RWPE2 (cell line): Measurements from ENCODE around the gene FRMPD4.
"Not testable (repeated sequence)": the region's sequence is repeated elsewhere in the genome, so short reads cannot be mapped to it uniquely, and the experiment has no call there.

Experiments
- ATAC-seq: fragments of 200-7000 bp; cut with Tn5 transposase; 3 replicates; pipeline ENCODE4 v1.9.1; 2021; ENCODE audit warnings: low read depth
- DNase-seq: peaks from one replicate; pipeline ENCODE4 v3.0.0-alpha.2; 2020; ENCODE audit warnings: low spot score
- H3K27ac ChIP-seq: fragments of 450-650 bp; 2 replicates; pipeline ENCODE4 v1.5.1; 2017; ENCODE audit warnings: mild to moderate bottlenecking; ENCODE audit not compliant: poor library complexity, severe bottlenecking
- H3K27me3 ChIP-seq: fragments of 250-450 bp; sonication (Bioruptor Pico); 2 replicates; pipeline ENCODE4 v1.5.1; 2021; ENCODE audit warnings: mild to moderate bottlenecking, moderate library complexity; ENCODE audit not compliant: insufficient read depth, poor library complexity, severe bottlenecking
- H3K36me3 ChIP-seq: fragments of 250-450 bp; sonication (Bioruptor Pico); 2 replicates; pipeline ENCODE4 v1.5.1; 2020; ENCODE audit warnings: low read depth, mild to moderate bottlenecking, moderate library complexity
- H3K4me1 ChIP-seq: fragments of 250-450 bp; sonication (Bioruptor Pico); 2 replicates; pipeline ENCODE4 v1.5.1; 2021; ENCODE audit warnings: mild to moderate bottlenecking, moderate library complexity; ENCODE audit not compliant: insufficient read depth, poor library complexity, severe bottlenecking
- H3K4me3 ChIP-seq: fragments of 250-450 bp; sonication (Bioruptor Pico); 2 replicates; pipeline ENCODE4 v1.5.1; 2021; ENCODE audit warnings: mild to moderate bottlenecking, moderate library complexity; ENCODE audit not compliant: severe bottlenecking
- H3K9me3 ChIP-seq: fragments of 250-450 bp; sonication (Bioruptor Pico); 2 replicates; pipeline ENCODE4 v1.5.1; 2021; ENCODE audit warnings: mild to moderate bottlenecking, moderate library complexity; ENCODE audit not compliant: severe bottlenecking
- TF ChIP-seq, protein P1 (sequence below): fragments of 450-650 bp; IDR thresholded peaks from one replicate; pipeline ENCODE4 v1.5.1; 2017; ENCODE audit warnings: mild to moderate bottlenecking, moderate library complexity; ENCODE audit not compliant: poor library complexity, severe bottlenecking

Gene FRMPD4

DNA sequence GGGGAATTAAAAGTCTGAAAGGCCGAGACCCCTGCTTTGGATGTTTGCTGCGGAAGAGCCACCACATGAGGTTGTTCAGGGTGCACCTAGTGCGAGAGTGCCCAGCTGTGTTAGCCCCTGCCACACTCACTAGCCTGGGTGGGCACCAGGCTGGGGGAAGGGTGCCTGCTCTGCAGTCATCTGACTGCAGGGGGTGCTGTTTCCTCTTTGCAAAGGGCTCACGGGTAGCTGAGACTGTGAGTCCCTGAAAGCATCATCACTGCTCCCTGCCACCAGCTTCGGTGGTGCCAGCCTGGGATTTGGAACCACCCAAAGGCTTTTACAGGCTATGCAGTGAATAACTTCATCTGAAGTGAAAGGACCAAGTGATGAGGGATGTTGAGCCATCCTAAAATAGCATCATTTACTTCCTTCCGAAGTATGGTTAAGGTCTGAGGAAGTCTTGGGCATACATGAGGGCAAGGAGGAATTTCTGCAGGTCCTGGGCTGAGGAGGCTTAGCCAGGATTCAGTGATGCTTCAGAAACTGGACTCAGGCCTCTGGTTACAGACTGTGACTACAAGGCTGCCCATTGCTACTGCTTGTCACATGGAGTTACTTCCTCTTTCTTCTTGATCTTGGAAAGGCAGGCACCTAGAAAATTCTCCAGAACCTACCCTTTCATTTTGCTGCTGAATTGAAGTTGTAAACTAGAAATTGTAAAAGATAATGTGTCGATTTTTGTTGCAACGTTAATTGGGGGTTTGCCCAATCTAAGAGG, 359.7 kb downstream of the FRMPD4 start:
- DNase-seq (no peak), ATAC-seq (no peak)
- Histone ChIP-seq H3K36me3 (no peaks in the 10 kb centered on the region), H3K27ac (no peak overlapping the region), H3K4me1 (no peaks in the 10 kb centered on the region), H3K27me3 (no peaks in the 10 kb centered on the region), H3K4me3 (no peak overlapping the region), H3K9me3 (no peaks in the 10 kb centered on the region)
- TF ChIP-seq, protein P1, sequence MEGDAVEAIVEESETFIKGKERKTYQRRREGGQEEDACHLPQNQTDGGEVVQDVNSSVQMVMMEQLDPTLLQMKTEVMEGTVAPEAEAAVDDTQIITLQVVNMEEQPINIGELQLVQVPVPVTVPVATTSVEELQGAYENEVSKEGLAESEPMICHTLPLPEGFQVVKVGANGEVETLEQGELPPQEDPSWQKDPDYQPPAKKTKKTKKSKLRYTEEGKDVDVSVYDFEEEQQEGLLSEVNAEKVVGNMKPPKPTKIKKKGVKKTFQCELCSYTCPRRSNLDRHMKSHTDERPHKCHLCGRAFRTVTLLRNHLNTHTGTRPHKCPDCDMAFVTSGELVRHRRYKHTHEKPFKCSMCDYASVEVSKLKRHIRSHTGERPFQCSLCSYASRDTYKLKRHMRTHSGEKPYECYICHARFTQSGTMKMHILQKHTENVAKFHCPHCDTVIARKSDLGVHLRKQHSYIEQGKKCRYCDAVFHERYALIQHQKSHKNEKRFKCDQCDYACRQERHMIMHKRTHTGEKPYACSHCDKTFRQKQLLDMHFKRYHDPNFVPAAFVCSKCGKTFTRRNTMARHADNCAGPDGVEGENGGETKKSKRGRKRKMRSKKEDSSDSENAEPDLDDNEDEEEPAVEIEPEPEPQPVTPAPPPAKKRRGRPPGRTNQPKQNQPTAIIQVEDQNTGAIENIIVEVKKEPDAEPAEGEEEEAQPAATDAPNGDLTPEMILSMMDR = no peak

DNA sequence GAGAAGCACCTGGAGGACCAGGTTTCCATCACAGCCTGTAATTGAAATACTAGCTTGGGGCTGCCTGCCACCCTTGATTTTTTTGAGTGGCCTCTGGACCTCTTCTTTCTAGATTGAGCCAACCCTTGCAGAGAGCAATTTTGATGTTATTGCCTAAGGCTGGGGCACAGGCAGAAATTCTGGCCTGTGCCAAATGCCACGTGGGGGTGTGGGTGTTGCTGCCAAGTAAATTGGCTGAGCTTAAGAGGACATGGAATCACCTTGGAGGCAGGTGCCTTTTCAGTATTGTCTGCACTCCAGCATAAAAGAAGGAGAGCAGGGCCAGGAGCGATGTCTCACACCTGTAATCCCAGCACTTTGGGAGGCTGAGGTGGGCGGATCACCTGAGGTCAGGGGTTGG, 366.9 kb downstream of the FRMPD4 start:
- Histone ChIP-seq H3K36me3 (no peaks in the 10 kb centered on the region), H3K9me3 (no peaks in the 10 kb centered on the region), H3K4me3 (no peak overlapping the region), H3K4me1 (no peaks in the 10 kb centered on the region), H3K27ac (no peak overlapping the region), H3K27me3 (no peaks in the 10 kb centered on the region)
- DNase-seq = no peak
- TF ChIP-seq, protein P1 = no peak
- no peak for ATAC-seq

- not testable (repeated sequence) for H3K27me3 ChIP-seq, H3K36me3 ChIP-seq, H3K4me3 ChIP-seq, ATAC-seq, H3K27ac ChIP-seq, H3K4me1 ChIP-seq, H3K9me3 ChIP-seq, DNase-seq
These were observed 377.1 kb downstream of the FRMPD4 start for GRCh38 chrX:12515384-12515783.

DNA sequence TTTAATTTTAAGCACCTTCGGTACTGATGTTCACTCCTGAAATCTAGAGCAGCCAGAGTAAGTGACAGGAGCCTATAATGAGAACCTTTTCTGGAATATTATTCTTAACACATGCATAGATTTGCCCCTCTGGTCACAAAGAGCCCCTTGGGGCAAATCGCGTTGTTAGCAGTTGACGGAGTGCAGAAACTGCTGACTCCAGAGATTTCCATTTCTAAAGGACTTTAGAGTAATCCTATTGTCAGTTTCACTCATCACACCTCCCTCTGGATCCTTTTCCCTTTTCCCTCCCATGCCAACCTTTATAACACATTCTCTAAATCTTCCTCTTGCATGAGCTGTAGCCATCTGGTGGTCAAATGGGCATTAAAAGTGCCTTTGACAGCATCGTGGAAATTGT, 388.0 kb downstream of the FRMPD4 start:
- H3K4me3 ChIP-seq = no peak overlapping the region
- H3K9me3 ChIP-seq = no peaks in the 10 kb centered on the region
- TF ChIP-seq, protein P1 = no peak
- no peaks in the 10 kb centered on the region for H3K36me3 ChIP-seq
- DNase-seq (no peak), ATAC-seq (no peak)
- no peaks in the 10 kb centered on the region for H3K27me3 ChIP-seq
- H3K27ac ChIP-seq = no peak overlapping the region
- no peaks in the 10 kb centered on the region for H3K4me1 ChIP-seq

GRCh38 chrX:12538096-12538495, 399.8 kb downstream of the FRMPD4 start:
- not testable (repeated sequence) for H3K4me1 ChIP-seq, H3K9me3 ChIP-seq, ATAC-seq, H3K4me3 ChIP-seq, H3K36me3 ChIP-seq, H3K27me3 ChIP-seq, H3K27ac ChIP-seq, DNase-seq

GRCh38 chrX:12542251-12542650, 404.0 kb downstream of the FRMPD4 start:
- H3K4me3 ChIP-seq, H3K27ac ChIP-seq, ATAC-seq, H3K9me3 ChIP-seq, H3K36me3 ChIP-seq, H3K27me3 ChIP-seq, DNase-seq, H3K4me1 ChIP-seq: not testable (repeated sequence)
